Activated T-cell treated with anti-CD3 and anti-CD28 coated beads for 24 hours (primary cell): ENCODE data around the gene MYL6B.

Experiments
- DNase-seq: peaks from one replicate; pipeline ENCODE4 v3.0.0-alpha.2; 2020; ENCODE audit warnings: low read depth

The MYL6B gene

DNA sequence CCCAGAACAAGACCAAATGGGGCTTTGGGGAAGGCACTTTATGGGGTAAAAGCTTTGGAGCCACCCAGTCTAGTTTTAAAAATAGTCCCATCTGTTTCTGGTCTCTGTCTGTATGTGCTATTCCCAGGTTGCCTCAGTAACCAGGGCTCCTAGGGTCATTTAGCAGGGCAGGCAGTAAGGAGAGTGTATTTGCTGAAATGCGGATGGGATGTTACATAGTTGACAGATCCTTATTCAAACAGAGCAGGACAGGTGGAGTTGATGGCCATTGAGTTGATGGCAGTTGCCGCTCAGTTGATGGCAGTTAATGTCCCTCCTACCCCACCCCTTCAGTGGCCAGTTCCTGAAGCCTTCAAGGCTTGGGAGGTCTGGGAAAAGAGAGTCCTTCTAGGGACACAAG lies 29.8 kb upstream of the MYL6B start:
- no peak for DNase-seq

DNA sequence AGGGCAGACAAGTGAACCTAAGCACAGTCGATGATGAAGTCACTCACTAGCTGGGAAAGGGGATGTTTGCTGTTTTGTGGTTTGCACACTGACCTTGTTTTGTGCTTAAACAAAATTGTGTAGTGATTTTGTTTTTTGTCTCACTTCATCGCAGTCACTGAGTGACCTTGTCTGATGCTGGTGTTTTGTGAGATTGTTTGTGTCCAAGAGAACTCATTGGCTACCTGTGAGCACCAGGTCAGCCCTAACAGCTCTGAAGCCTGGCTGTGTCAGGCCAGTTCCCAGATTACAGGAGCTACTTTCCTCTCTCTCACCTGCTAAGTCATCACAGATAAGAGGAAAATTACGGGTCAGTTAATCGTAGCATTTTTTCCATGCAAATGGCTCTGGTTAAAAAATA lies 28.3 kb upstream of the MYL6B start:
- DNase-seq: no peak

DNA sequence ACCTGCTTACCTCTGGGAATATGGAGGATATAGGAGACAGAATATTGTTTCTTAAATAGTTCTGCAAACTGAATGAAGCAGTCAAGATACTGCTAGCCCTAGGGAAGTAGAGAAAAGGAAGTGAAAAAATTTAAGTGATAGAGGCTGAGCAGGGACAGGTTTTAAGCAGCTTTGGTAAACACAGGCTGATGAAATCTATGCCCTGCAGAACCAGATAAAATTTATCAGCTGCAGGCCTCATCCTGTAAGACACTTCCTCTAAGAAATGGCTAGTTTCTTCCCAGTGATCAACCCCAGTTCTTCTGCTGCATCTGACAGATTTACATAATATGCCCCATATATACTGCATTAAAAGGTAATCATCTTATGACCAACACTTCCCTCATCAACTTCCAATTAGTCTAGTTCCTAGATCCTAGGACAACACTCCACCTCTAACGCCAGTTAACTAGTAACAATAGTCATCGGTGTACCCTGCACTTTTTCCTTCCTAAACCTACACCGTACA lies 25.6 kb upstream of the MYL6B start:
- DNase-seq: no peak

- no peak for DNase-seq
Observed at GRCh38 chr12:56127485-56127887, 24.9 kb upstream of the MYL6B start.

- DNase-seq: peak; percentile 95
Observed at GRCh38 chr12:56127888-56128669, 24.3 kb upstream of the MYL6B start, which contains the start of gene ESYT1. Gene ESYT1 (plus strand): TSS chr12:56128267. CDS start chr12:56128320, 53 bp downstream.

- DNase-seq: no peak
Observed at GRCh38 chr12:56128670-56129205, 23.6 kb upstream of the MYL6B start.

GRCh38 chr12:56129206-56129941 lies 23.0 kb upstream of the MYL6B start:
- peak; percentile 49 for DNase-seq

- DNase-seq: no peak
Observed at GRCh38 chr12:56129942-56130495, 22.4 kb upstream of the MYL6B start.

GRCh38 chr12:56130876-56131275 lies 21.5 kb upstream of the MYL6B start:
- no peak for DNase-seq

GRCh38 chr12:56134897-56135296 lies 17.5 kb upstream of the MYL6B start:
- DNase-seq: no peak

- DNase-seq: no peak
Observed at GRCh38 chr12:56137853-56138571, 14.4 kb upstream of the MYL6B start.

DNA sequence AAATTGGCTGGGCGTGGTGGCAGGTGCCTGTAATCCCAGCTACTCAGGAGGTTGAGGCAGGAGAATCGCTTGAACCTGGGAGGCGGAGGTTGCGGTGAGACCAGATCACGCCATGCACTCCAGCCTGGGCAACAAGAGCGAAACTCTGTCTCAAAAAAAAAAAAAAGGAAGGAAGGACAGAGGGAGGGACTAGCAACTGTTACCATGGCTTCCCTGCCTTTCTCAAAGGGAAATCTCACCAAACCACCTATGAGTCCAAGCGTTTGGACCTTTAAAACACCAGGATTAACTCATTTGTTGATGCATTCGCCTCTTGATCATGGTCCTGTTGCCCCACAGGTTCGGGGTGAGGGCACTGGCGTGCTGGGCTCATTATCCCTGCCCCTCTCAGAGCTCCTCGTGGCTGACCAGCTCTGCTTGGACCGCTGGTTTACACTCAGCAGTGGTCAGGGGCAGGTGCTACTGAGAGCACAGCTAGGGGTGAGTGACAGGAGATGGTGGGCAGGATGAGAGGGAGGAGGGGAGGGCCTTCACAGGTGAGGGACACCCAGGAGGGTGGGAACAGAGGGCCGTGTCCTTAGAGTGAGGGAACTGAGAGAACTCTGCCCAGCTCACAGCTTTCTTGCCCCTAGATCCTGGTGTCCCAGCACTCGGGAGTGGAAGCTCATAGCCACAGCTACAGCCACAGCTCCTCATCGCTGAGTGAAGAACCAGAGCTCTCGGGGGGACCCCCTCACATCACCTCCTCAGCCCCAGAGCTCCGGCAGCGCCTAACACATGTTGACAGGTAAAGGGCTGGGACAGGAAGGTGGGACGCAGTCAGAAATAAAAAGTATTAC lies 10.2 kb upstream of the MYL6B start:
- no peak for DNase-seq

DNA sequence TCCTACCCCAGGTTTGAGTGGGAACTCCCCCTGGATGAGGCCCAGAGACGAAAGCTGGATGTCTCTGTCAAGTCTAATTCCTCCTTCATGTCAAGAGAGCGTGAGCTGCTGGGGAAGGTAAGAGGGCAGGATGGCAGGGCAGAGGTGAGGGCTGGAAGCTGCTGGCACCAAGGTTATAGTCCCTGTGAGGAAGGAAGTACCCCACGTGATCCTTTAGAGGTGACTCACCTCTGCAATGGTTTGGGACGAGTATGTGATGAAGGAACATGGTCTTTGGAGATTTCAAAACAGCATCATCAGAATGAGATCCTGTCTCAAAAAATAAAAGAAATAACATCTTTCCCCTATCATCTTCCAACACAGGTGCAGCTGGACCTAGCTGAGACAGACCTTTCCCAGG lies 9.2 kb upstream of the MYL6B start:
- DNase-seq: no peak

GRCh38 chr12:56143870-56144269 lies 8.5 kb upstream of the MYL6B start:
- no peak for DNase-seq

DNA sequence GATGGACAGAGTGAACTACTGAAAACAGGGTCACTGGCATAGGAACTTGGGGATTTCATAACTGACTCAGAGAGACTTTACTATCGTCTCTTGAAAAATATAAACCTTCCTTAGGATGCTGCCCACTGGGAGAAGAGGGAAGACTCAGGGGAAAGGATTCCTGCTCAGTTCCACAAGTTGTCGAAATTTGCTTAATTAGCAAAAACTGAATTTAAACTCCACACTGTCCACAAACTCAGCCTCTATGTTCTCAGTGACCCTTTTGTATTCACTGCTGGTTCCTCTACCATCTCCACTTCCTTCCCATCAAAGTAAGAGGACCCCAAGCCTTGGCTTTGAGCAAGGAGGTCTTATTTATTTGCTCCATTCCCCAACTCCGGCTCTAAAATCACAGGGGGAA lies 7.2 kb upstream of the MYL6B start:
- no peak for DNase-seq

GRCh38 chr12:56146492-56147460 lies 5.6 kb upstream of the MYL6B start:
- DNase-seq: no peak

- no peak for DNase-seq
Observed at GRCh38 chr12:56150563-56150962, 1.8 kb upstream of the MYL6B start.

- peak; percentile 55 for DNase-seq
Observed at GRCh38 chr12:56151672-56152131, 685 bp upstream of the MYL6B start.

DNA sequence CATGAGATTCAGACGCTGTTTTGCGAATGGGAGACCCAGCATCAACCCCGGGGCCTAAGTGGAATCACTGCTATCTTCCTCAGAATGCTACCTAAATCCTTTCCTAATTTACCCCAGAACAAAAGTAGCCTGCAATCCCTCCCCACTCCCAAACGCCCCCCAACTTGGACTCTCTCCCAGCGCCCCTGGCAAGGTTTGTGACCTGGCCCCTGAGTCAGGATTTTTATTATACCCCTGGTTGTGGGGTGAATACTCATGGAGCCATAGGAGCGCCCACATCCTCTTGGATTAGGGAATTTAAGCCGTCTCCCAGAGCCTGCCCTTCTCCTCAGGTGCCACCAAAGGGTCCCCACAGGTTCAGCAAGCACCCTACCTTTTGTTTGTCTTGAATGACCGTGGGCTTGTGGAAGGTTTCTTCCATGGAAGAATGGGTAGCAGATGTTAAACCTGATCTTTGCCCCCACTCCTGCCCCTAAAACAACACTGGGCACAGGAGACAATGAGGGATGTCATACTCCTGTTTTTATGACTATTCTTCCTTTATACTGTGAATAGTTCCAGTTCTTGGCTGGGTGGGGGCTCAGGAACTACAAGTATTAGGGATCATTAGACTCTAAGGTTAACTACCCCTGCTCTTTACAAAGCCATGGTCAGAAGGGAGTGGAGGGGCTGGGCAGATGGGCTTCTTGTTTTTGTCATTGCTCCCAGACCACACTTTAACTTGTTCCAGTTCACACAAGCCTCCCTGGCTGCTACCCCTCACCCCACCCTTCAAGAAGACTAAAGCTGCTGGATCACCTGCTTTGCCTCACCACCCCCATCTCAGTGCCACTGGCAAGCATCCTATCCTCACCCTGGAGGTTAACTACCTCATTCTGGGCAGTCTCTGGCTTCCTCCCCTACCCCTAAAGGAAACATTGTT lies 630 bp downstream of the MYL6B start:
- DNase-seq: no peak
